HG03175 (cell line): Measurements from ENCODE around the gene KRT15.

Source experiments
- ATAC-seq: cut with Tn5 transposase; IDR thresholded peaks from one replicate; pipeline ENCODE4 v1.9.1; 2021; ENCODE audit warnings: mild to moderate bottlenecking, moderate library complexity; ENCODE audit not compliant: unreplicated experiment

The KRT15 gene

GRCh38 chr17:41505809-41506767 is 12.6 kb downstream of the KRT15 start:
- no peak for ATAC-seq

GRCh38 chr17:41505007-41505808 is 13.5 kb downstream of the KRT15 start, which contains the start of gene KRT13:
KRT13 (minus strand) TSS chr17:41505612; CDS start chr17:41505550, 62 bp downstream.
- no peak for ATAC-seq

GRCh38 chr17:41504246-41504977 is 14.3 kb downstream of the KRT15 start:
- ATAC-seq, result no peak

GRCh38 chr17:41503202-41503601 is 15.5 kb downstream of the KRT15 start:
- no peak for ATAC-seq

- no peak for ATAC-seq
Observed at GRCh38 chr17:41500131-41500911, 18.4 kb downstream of the KRT15 start.

GRCh38 chr17:41499714-41500113 is 19.0 kb downstream of the KRT15 start:
- no peak for ATAC-seq

GRCh38 chr17:41498276-41498675 is 20.4 kb downstream of the KRT15 start:
- ATAC-seq, result no peak

GRCh38 chr17:41496803-41497484 is 21.7 kb downstream of the KRT15 start:
- ATAC-seq, result peak; percentile 86

- no peak for ATAC-seq
Observed at GRCh38 chr17:41494524-41494923, 24.2 kb downstream of the KRT15 start.

- no peak for ATAC-seq
Observed at GRCh38 chr17:41492771-41493170, 25.9 kb downstream of the KRT15 start.

GRCh38 chr17:41492351-41492750 is 26.3 kb downstream of the KRT15 start:
- no peak for ATAC-seq

GRCh38 chr17:41491476-41491875 is 27.2 kb downstream of the KRT15 start:
- no peak for ATAC-seq

GRCh38 chr17:41490000-41490990 is 28.4 kb downstream of the KRT15 start:
- ATAC-seq, result no peak

GRCh38 chr17:41489531-41489930 is 29.2 kb downstream of the KRT15 start, which contains the start of gene KRT36:
KRT36 (minus strand) TSS chr17:41489910; CDS start chr17:41489864, 46 bp downstream.
- no peak for ATAC-seq

- ATAC-seq, result no peak
Observed at GRCh38 chr17:41486809-41487530, 31.7 kb downstream of the KRT15 start.

- no peak for ATAC-seq
Observed at GRCh38 chr17:41486316-41486715, 32.4 kb downstream of the KRT15 start.
